HUES6 (cell line): Measurements from ENCODE around the gene ERAL1.

Experiments
- H3K27ac ChIP-seq: 2 replicates; pipeline ENCODE4 v1.7.0; 2013; ENCODE audit warnings: low read depth, mild to moderate bottlenecking, low read length, inconsistent platforms
- H3K27me3 ChIP-seq: 2 replicates; pipeline ENCODE4 v1.6.1; 2013; ENCODE audit warnings: low read length; ENCODE audit not compliant: control insufficient read depth, insufficient read depth
- H3K36me3 ChIP-seq: 2 replicates; pipeline ENCODE4 v1.6.1; 2013; ENCODE audit warnings: low read length; ENCODE audit not compliant: control insufficient read depth, insufficient read depth
- H3K4me1 ChIP-seq: 2 replicates; pipeline ENCODE4 v1.6.1; 2013; ENCODE audit warnings: low read length; ENCODE audit not compliant: control insufficient read depth, insufficient read depth
- H3K4me3 ChIP-seq: 2 replicates; pipeline ENCODE4 v1.5.1; 2013; ENCODE audit warnings: low read depth, low read length
- H3K9ac ChIP-seq: one replicate; pipeline ENCODE4 v1.6.1; 2013; ENCODE audit warnings: mild to moderate bottlenecking, low read length
- H3K9me3 ChIP-seq: 2 replicates; pipeline ENCODE4 v1.6.1; 2013; ENCODE audit warnings: low read depth, low read length; ENCODE audit not compliant: control insufficient read depth, insufficient read depth

ERAL1 gene

GRCh38 chr17:28854457-28855335 lies at the start of gene ERAL1:
ERAL1 (plus strand) TSS chr17:28855016; CDS start chr17:28855035, 19 bp downstream.
- Histone ChIP-seq H3K4me1 (peaks cover 5% of the 10 kb centered on the region), H3K4me3 (peak within 1 kb of the TSS; percentile 94), H3K9me3 (no peaks in the 10 kb centered on the region), H3K27ac (peak within 1 kb of the TSS; percentile 54), H3K27me3 (no peaks in the 10 kb centered on the region), H3K9ac (peak within 1 kb of the TSS; percentile 88), H3K36me3 (peaks cover 25% of the 10 kb centered on the region)

GRCh38 chr17:28807925-28808634 lies 46.7 kb upstream of the ERAL1 start:
- Histone ChIP-seq H3K9ac (peak overlapping the region; percentile 74), H3K4me1 (peaks cover 32% of the 10 kb centered on the region), H3K27ac (peak overlapping the region; percentile 96), H3K4me3 (peak overlapping the region; percentile 41), H3K27me3 (no peaks in the 10 kb centered on the region), H3K36me3 (peaks cover 27% of the 10 kb centered on the region), H3K9me3 (no peaks in the 10 kb centered on the region)

GRCh38 chr17:28810437-28810836 lies 44.4 kb upstream of the ERAL1 start:
- H3K27me3 ChIP-seq: no peaks in the 10 kb centered on the region
- no peak overlapping the region for H3K9ac ChIP-seq
- peaks cover 10% of the 10 kb centered on the region for H3K36me3 ChIP-seq
- H3K27ac ChIP-seq: no peak overlapping the region
- H3K4me3 ChIP-seq: peak overlapping the region; percentile 26; the same call in 1 of the 2 replicates
- H3K4me1 ChIP-seq: peaks cover 34% of the 10 kb centered on the region
- H3K9me3 ChIP-seq: no peaks in the 10 kb centered on the region

GRCh38 chr17:28811651-28812090 lies 43.1 kb upstream of the ERAL1 start:
- Histone ChIP-seq H3K4me3 (peak overlapping the region; percentile 91), H3K9ac (peak overlapping the region; percentile 80), H3K36me3 (no peaks in the 10 kb centered on the region), H3K9me3 (no peaks in the 10 kb centered on the region), H3K27ac (peak overlapping the region; percentile 79), H3K27me3 (no peaks in the 10 kb centered on the region), H3K4me1 (peaks cover 34% of the 10 kb centered on the region)

- peak overlapping the region; percentile 91 for H3K27ac ChIP-seq
- H3K36me3 ChIP-seq: no peaks in the 10 kb centered on the region
- H3K4me3 ChIP-seq: peak overlapping the region; percentile 91
- no peaks in the 10 kb centered on the region for H3K9me3 ChIP-seq
- no peaks in the 10 kb centered on the region for H3K27me3 ChIP-seq
- H3K9ac ChIP-seq: peak overlapping the region; percentile 92
- peaks cover 32% of the 10 kb centered on the region for H3K4me1 ChIP-seq
Measured at GRCh38 chr17:28812091-28812747, 42.6 kb upstream of the ERAL1 start.

GRCh38 chr17:28812748-28813377 lies 42.0 kb upstream of the ERAL1 start:
- Histone ChIP-seq H3K36me3 (no peaks in the 10 kb centered on the region), H3K27me3 (no peaks in the 10 kb centered on the region), H3K9ac (peak overlapping the region; percentile 92), H3K4me1 (peaks cover 25% of the 10 kb centered on the region), H3K9me3 (no peaks in the 10 kb centered on the region), H3K4me3 (peak overlapping the region; percentile 91), H3K27ac (peak overlapping the region; percentile 91; the same call in 1 of the 2 replicates)

- no peak overlapping the region for H3K9ac ChIP-seq
- H3K27ac ChIP-seq: 0 out of 2 replicates have a peak overlapping the region, but pooled peaks have one; percentile 25
Measured at GRCh38 chr17:28816540-28816939, 38.3 kb upstream of the ERAL1 start.

GRCh38 chr17:28818819-28819221 lies 36.0 kb upstream of the ERAL1 start:
- Histone ChIP-seq H3K4me3 (no peak overlapping the region), H3K9me3 (no peaks in the 10 kb centered on the region), H3K27me3 (no peaks in the 10 kb centered on the region), H3K27ac (no peak overlapping the region), H3K9ac (no peak overlapping the region), H3K36me3 (no peaks in the 10 kb centered on the region), H3K4me1 (peaks cover 5% of the 10 kb centered on the region; the same call in 1 of the 2 replicates)

More at GRCh38 chr17:28816540-28816939, 38.3 kb upstream of the ERAL1 start:
- Histone ChIP-seq H3K36me3 (no peaks in the 10 kb centered on the region), H3K4me3 (no peak overlapping the region), H3K27me3 (no peaks in the 10 kb centered on the region), H3K9me3 (no peaks in the 10 kb centered on the region), H3K4me1 (peaks cover 8% of the 10 kb centered on the region)

- H3K27ac ChIP-seq: no peak overlapping the region
Measured at GRCh38 chr17:28819582-28819981, 35.2 kb upstream of the ERAL1 start.

GRCh38 chr17:28827672-28828071 lies 27.1 kb upstream of the ERAL1 start:
- Histone ChIP-seq H3K4me1 (no peaks in the 10 kb centered on the region), H3K9ac (no peak overlapping the region), H3K4me3 (no peak overlapping the region), H3K27me3 (no peaks in the 10 kb centered on the region), H3K27ac (no peak overlapping the region), H3K36me3 (0 out of 2 replicates have a peak, but pooled peaks cover 10% of the 10 kb centered on the region), H3K9me3 (no peaks in the 10 kb centered on the region)

More at GRCh38 chr17:28819582-28819981, 35.2 kb upstream of the ERAL1 start:
- H3K36me3 ChIP-seq: no peaks in the 10 kb centered on the region
- H3K27me3 ChIP-seq: no peaks in the 10 kb centered on the region
- no peak overlapping the region for H3K4me3 ChIP-seq
- no peaks in the 10 kb centered on the region for H3K9me3 ChIP-seq
- H3K9ac ChIP-seq: no peak overlapping the region
- peaks cover 5% of the 10 kb centered on the region; the same call in 1 of the 2 replicates for H3K4me1 ChIP-seq
